GM18868 (cell line): ENCODE data around the gene FAM161A.
A peak's percentile ranks its signal among the peaks of the same experiment; 100 is the strongest.
"Not testable (repeated sequence)": the region's sequence is repeated elsewhere in the genome, so short reads cannot be mapped to it uniquely, and the experiment has no call there.

Experiments
- ATAC-seq: cut with Tn5 transposase; IDR thresholded peaks from one replicate; pipeline ENCODE4 v1.9.1; 2021; ENCODE audit warnings: mild to moderate bottlenecking, moderate library complexity; ENCODE audit not compliant: unreplicated experiment

FAM161A gene, protein sequence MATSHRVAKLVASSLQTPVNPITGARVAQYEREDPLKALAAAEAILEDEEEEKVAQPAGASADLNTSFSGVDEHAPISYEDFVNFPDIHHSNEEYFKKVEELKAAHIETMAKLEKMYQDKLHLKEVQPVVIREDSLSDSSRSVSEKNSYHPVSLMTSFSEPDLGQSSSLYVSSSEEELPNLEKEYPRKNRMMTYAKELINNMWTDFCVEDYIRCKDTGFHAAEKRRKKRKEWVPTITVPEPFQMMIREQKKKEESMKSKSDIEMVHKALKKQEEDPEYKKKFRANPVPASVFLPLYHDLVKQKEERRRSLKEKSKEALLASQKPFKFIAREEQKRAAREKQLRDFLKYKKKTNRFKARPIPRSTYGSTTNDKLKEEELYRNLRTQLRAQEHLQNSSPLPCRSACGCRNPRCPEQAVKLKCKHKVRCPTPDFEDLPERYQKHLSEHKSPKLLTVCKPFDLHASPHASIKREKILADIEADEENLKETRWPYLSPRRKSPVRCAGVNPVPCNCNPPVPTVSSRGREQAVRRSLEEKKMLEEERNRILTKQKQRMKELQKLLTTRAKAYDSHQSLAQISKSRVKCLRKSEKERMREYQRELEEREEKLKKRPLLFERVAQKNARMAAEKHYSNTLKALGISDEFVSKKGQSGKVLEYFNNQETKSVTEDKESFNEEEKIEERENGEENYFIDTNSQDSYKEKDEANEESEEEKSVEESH

DNA sequence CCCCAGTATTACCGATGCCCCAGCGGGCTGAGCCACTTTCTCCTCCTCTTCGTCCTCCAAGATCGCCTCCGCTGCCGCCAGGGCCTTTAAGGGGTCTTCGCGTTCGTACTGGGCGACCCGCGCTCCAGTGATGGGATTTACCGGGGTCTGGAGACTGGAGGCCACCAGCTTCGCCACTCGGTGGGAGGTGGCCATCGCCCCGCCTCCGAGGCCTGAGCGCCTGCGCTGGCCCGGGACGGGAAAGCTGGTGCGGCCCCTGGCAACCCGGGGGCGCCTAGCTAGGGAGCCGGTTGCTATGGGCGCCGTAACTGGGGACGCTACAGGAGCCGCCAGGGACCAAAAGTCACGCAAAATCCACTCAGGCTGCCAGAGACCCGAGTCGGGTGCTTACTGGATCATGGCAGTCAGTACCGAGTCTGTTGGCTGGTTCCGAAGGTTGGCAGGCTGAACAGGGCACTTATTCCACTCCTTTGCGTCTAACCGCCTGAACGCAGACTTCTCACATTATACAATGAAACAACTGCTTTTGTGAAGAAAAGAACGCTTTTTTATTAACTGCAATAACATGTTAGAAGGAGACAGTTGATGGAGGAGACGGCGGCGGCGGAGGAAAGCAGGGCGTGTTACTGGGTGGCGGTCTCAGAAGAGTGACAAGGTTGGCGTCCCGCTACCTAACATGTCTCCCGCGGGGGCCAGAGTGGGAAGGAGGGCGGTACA, at the start of gene FAM161A:
Gene FAM161A, minus strand, starts transcription at position 214 of the 717 bp plus-strand sequence. Its CDS starts 19 bp downstream, at position 195.
- peak; percentile 74 for ATAC-seq

GRCh38 chr2:61900281-61900680, 46.4 kb upstream of the FAM161A start:
- ATAC-seq: no peak

- no peak for ATAC-seq
Observed at GRCh38 chr2:61898810-61899209, 45.0 kb upstream of the FAM161A start.

- peak; percentile 73 for ATAC-seq
Observed at GRCh38 chr2:61888267-61889055, 34.6 kb upstream of the FAM161A start, which contains the start of gene CCT4. Gene CCT4 (minus strand): TSS chr2:61888656. CDS start chr2:61888507, 149 bp downstream.

- peak; percentile 4 for ATAC-seq
Observed at GRCh38 chr2:61887717-61888266, 33.9 kb upstream of the FAM161A start.

- no peak for ATAC-seq
Observed at GRCh38 chr2:61885896-61886603, 32.2 kb upstream of the FAM161A start.

- ATAC-seq: no peak
Observed at GRCh38 chr2:61882850-61883249, 29.0 kb upstream of the FAM161A start.

DNA sequence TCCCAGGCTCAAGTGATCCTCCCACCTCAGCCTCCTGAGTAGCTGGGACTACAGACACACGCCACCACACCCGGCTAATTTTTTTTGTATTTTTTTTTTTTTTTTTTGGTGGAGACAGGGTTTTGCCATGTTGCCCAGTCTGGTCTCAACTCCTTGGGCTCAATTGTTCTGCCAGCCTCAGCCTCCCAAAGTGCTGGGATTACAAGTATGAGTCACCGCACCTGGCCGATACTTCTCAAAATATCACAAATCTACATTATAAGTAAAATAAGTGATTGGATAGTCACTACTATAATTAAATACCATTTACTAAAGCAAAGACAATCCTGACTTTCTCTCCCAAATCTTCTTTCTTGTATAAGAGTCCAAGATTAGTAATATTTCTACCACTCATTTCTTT, 25.5 kb upstream of the FAM161A start:
- ATAC-seq: not testable (repeated sequence)

DNA sequence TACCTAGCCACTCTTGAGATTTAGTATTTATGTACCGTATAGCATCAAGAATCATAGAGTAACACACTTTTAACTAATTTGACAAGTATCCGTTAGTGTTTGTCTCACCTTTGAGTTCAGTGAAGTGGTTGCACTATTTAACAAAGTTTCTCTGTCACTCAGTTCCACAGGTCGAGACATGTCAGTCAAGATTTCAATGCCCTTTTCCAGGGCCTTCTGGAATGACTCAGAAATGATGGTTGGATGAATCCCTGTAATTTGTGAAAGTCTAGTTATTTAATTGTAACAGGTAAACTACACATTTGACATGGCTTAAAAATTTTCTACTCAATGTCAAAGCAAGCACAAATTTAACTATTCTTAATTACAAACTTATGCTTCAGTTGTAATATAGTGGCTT, 24.9 kb upstream of the FAM161A start:
- ATAC-seq: no peak

GRCh38 chr2:61877571-61878245, 23.8 kb upstream of the FAM161A start:
- ATAC-seq: no peak

DNA sequence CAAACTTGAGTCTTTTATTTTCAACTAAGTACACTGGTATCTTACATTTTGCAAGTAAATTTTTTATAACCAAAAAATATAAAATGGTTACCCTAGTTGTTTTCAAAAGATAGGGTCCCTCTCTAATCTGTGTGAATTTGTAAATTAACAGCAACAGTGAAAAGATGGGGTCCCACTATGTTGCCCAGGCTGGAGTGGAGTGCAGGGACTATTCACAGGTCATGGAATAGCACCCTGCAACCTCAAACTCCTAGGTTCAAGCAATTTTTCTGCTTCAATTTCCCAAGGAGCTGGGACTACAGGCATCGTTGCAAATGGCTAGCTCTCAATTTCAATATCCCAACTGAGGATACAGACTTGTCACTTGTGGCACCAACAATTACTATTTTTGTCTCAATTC, 22.5 kb upstream of the FAM161A start:
- no peak for ATAC-seq

GRCh38 chr2:61866482-61867089, 12.7 kb upstream of the FAM161A start:
- ATAC-seq: not testable (repeated sequence)

DNA sequence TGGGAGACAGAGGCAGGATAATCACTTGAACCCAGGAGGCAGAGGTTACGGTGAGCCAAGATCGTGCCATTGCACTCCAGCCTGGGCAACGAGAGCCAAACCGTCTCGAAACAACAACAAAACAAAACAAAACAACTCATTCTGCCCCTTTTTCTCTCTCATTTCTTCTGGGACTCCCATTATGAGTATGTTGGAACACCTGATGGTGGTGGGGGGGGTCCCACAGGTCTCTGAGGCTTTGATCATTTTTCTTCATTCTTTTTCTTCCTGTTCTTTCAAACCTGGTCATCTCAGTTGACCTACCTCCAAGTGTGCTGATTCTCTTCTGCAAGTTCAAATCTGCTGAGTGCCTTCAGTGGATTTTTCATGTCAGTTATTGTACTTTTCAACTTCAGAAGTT, 8.2 kb upstream of the FAM161A start:
- ATAC-seq: no peak

DNA sequence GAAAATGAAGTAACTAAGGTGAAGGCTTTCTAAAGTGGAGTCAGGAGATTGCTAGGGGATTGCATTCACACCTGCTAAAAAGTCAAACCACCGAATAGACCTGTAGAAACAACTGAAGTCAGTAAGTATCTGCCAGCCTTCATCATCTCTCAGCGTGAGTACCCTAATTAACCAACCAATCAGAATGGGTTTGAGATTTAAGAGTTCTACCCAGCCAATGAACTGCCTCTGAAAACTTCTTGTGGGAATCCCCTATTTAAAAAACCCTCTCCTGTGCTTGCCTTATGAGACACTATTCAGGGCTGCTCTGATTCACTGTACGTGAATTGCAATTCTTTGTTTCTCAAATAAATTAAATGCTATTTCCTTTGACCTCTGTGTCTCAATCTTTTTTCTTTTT, 3.4 kb upstream of the FAM161A start:
- ATAC-seq: no peak

DNA sequence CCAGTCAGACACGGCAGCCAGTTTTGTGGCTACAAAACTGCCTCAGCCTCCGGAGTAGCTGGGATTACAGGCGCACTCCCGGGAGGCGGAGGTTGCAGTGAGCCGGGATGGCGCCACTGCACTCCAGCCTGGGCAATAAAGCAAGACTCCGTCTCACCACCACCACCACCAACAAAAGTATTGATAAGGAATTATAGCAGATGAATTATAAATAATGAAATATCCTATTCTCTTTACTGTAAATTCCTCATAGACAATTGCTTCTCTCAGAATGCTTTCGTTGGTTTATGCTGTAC, 1.4 kb upstream of the FAM161A start:
- no peak for ATAC-seq

- ATAC-seq: peak; percentile 90
Observed at GRCh38 chr2:61854564-61855317, 881 bp upstream of the FAM161A start.

GRCh38 chr2:61853086-61853846, 594 bp downstream of the FAM161A start:
- peak; percentile 64 for ATAC-seq
